22Rv1 (cell line): ENCODE data around the gene CADM1.

ENCODE experiments used
- H3K27ac ChIP-seq: fragments of 450-650 bp; 2 replicates; pipeline ENCODE4 v1.5.1; 2017
- CTCF ChIP-seq: fragments of 450-650 bp; IDR thresholded peaks from 2 replicates; pipeline ENCODE4 v1.5.1; 2017; ENCODE audit warnings: mild to moderate bottlenecking
- ZFX ChIP-seq: fragments of 450-650 bp; IDR thresholded peaks from 2 replicates; pipeline ENCODE4 v1.6.1; 2017; ENCODE audit warnings: antibody characterized with exemption, borderline replicate concordance

CADM1 gene

GRCh38 chr11:115504276-115505158 lies at the start of gene CADM1:
Gene CADM1 (minus strand): TSS chr11:115504415.
- peak within 1 kb of the TSS; percentile 67 for H3K27ac ChIP-seq
- TF ChIP-seq CTCF = peak; percentile 69
- TF ChIP-seq ZFX = no peak

- no peak overlapping the region for H3K27ac ChIP-seq
- no peak for TF ChIP-seq ZFX
- no peak for TF ChIP-seq CTCF
Measured at GRCh38 chr11:115552773-115553438, 48.7 kb upstream of the CADM1 start.

- no peak for TF ChIP-seq ZFX
- no peak for TF ChIP-seq CTCF
- H3K27ac ChIP-seq = no peak overlapping the region
Measured at GRCh38 chr11:115552151-115552772, 48.0 kb upstream of the CADM1 start.

- H3K27ac ChIP-seq = no peak overlapping the region
- TF ChIP-seq ZFX (no peak), CTCF (no peak)
Measured at GRCh38 chr11:115550291-115551059, 46.3 kb upstream of the CADM1 start.

GRCh38 chr11:115548878-115549528 lies 44.8 kb upstream of the CADM1 start:
- TF ChIP-seq ZFX (no peak), CTCF (no peak)
- no peak overlapping the region for H3K27ac ChIP-seq

GRCh38 chr11:115545581-115546210 lies 41.5 kb upstream of the CADM1 start:
- TF ChIP-seq ZFX (no peak), CTCF (no peak)
- no peak overlapping the region for H3K27ac ChIP-seq
